GM21515 (cell line): ENCODE data around the gene RUNX2.
A peak's percentile ranks its signal among the peaks of the same experiment; 100 is the strongest.
"Not testable (repeated sequence)": the region's sequence is repeated elsewhere in the genome, so short reads cannot be mapped to it uniquely, and the experiment has no call there.

Source experiments
- ATAC-seq: cut with Tn5 transposase; IDR thresholded peaks from one replicate; pipeline ENCODE4 v1.9.1; 2021; ENCODE audit not compliant: unreplicated experiment

RUNX2 gene

DNA sequence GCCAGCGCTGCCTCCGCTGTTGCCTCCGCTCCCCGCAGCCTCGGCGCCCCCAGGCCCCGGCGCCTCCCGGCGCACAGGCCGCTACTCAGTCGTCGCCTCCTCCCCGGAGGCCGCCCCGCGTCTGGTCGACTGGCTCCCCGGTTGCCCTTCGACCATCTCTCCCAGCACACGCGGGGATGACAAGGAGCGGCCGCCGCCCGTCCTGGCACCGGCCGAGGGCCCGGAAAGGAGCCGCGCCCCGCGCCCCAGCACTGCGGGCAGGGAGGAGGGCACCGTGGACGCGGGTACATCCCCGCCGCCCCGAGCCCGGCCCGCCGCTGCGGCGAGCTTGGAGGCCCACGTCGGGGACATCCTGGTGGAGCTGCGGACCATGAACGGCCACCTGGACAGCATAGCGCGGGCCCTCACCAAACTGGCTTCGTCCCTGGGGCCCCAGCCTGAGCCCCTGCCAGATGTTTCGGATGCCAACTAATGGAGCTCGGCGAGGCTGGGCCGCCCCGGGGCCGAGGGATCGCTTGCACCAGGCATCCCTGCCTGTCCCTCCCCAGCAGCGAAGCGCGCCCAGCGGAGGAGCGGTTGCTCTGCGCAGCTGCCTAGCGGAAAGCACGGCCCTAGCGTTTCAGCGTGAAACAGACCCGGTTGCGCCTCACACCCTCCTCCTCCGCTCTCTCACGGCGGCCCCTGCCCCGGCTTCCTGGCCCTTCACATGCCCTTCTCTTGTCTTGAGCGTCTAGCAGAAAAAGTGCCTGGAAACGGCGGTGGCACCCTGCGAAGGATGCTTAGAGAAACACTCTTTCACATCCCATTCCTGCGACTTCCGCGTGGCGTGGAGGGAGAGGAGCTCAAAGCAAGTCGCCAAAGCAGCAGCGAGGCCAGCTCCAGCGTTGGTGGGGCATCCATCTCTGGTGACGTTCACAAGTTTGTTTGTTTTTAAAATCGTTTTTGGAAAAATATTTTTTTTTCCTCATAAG, 335.4 kb downstream of the RUNX2 start:
- ATAC-seq: no peak

- ATAC-seq: no peak
Observed at GRCh38 chr6:45664707-45665106, 336.6 kb downstream of the RUNX2 start.

DNA sequence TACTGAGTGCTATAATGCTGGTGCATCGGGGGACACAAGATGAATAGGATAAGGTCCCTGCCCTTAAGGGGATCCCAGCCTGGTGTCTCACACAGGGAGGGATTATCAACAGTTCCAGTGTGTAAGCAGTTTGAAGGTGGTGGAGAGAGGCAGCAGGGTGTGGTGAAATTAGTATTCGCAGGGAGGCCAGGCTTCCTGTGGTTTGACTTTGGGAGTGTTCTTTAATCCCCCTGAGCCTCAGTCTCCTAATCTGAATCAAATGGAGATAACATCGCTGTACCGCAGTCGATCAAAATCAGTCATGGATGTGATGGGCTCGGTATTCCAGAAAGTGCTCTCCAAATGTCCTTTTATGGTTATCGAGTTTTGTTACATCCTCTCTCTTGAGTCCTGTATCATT, 337.7 kb downstream of the RUNX2 start:
- ATAC-seq: no peak

DNA sequence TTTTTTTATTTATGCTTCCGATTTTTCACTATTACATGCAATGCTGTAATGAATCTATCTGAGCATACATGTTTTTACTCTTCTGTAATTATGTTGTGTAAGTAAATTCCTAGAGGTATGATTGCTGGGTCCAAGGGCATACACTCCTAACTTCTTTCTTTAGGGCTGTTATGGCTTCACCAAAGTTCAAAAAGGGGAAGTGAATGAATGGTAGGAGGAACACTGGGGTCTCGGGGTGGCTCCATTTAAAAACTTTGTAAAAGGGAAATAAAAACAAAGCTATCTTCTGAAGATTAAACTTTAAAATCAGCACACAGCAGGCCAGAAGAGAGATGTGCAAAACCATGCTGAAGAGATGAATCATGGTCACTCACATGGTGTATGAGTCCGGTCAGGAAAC, 338.7 kb downstream of the RUNX2 start:
- ATAC-seq: no peak

GRCh38 chr6:45667300-45667699, 339.2 kb downstream of the RUNX2 start:
- ATAC-seq: no peak

DNA sequence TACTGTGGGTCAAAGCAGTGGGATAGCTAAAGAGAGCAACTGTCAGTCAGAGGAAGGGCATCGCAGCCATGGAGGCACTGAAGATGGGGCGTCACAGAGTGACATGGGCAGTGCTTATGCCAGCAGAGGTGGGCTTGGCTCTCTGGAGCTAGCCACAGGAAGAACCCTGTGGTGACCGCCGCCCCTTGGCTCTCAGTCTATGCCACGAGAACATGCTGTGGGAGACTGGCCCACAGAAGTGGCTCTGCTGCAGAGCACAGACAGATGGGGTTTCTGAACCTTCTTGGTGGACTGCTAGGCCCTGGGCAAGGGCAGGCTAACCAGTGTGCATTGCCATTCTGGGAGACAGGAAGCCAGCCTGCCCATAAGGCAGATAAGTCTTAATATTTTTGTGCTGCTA, 339.6 kb downstream of the RUNX2 start:
- no peak for ATAC-seq

- ATAC-seq: no peak
Observed at GRCh38 chr6:45668705-45669104, 340.6 kb downstream of the RUNX2 start.

DNA sequence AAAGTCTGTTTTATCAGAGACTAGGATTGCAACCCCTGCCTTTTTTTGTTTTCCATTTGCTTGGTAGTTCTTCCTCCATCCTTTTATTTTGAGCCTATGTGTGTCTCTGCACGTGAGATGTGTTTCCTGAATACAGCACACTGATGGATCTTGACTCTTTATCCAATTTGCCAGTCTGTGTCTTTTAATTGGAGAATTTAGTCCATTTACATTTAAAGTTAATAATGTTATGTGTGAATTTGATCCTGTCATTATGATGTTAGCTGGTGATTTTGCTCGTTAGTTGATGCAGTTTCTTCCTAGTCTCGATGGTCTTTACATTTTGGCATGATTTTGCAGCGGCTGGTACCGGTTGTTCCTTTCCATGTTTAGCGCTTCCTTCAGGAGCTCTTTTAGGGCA, 345.0 kb downstream of the RUNX2 start:
- not testable (repeated sequence) for ATAC-seq

- ATAC-seq: not testable (repeated sequence)
Observed at GRCh38 chr6:45675166-45675565, 347.0 kb downstream of the RUNX2 start.

DNA sequence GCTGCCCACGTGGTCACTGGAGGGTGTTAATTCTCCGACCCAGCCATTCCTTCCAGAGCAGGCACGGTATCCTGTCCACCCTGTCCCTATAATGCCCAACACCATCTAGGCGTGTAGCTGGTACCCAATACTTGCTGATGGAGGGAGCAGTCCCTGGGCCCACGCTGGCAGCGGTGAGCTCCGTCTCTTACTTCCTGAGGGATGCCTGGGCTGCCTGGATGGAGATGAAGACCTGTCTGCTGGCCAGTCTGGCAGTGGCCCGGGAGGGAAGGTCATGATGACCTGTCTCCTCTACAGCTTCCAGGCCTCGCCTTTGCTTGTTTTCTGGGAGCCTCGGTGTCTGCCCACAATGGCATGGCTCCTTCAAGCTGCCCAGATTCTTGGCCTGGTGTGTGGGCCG, 347.5 kb downstream of the RUNX2 start:
- no peak for ATAC-seq

DNA sequence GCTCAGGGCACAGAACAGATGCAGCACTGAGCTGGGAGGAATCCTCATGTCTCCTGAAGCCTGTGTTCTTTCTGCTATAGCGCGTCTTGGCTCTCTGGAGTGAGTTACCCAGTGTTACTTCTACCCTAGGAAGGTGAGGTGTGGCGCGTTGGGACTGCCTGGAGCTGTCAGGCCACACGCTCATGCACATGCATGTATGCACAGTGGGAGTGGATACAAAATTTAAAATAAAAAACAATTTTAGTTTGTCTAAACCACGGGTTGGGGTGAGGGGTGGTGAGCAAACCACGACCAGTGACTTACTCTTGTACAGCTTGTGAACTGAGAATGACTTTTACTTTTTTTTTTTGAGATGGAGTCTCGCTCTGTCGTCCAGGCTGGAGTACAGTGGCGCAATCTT, 348.2 kb downstream of the RUNX2 start:
- no peak for ATAC-seq

GRCh38 chr6:45677381-45678284, 349.5 kb downstream of the RUNX2 start:
- ATAC-seq: peak; percentile 57

- no peak for ATAC-seq
Observed at GRCh38 chr6:45678285-45678607, 350.1 kb downstream of the RUNX2 start.

DNA sequence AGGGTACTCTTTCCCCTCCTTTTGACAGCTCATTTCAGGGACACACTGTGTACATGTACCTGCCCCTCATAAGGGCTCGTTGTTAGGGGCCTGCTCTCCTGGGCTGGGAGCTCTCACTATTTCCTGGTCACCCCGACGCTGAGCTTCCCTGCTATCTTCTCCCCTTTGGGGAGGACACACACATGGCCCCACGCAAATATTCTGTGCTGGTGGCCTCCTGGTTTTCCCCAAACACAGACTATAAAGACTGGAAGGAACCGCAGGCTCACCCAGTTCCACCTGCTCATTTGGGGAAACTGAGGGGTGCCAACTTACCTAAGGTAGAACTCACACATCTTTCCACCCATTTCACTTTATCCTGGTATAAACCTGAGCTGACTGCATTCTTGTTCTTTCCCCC, 351.0 kb downstream of the RUNX2 start:
- ATAC-seq: no peak

DNA sequence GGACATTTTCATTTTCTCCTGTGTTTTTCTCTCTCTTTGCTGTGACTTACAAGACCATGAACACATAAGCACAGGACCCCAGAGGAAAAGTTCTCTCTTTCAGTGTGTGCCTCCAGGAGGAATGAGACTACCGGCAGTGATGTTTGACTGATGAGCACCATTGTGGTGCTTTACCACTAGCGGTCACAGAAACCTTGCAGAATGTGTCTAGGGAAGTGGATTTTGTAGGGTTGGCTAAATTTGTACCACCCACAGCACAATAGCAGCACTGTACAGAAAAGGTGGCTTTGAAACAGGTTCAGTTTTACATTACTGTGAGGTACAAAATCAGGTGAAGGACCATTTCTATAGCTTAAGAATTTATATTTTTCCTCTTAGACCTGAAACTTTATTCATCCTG, 351.5 kb downstream of the RUNX2 start:
- no peak for ATAC-seq

DNA sequence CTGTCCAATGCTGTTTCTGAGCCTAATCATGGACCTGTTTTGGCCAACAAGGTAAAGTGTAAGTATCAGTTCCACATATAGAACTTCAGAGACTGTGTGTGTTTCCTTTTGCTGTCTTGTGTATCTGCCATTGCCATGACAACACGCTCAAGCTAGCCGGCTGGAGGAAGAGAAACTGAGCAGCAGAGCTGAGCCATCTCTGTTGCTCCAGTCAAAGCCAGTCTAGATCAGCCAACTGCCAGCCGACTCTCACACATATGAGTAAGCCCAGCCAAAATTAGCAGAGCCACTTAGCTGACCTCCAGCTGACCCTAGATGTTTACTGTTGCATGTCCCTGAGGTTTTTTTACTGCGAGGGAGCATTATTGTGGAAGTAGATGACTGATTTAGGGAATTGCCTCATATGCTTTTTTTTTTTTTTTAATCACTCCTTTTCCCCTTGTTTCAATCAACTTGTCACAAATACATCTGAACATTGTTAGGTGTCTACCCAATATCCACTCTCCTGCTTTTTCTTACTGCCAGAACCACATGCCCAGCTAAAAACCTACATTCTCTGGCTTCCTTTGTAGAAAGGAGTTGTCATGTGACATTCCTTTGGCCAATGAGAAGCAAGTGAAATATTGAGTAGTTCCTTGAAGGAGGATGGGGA, 353.9 kb downstream of the RUNX2 start:
- ATAC-seq: peak; percentile 93

GRCh38 chr6:45684476-45684875, 356.3 kb downstream of the RUNX2 start:
- no peak for ATAC-seq

- no peak for ATAC-seq
Observed at GRCh38 chr6:45685076-45685475, 356.9 kb downstream of the RUNX2 start.

DNA sequence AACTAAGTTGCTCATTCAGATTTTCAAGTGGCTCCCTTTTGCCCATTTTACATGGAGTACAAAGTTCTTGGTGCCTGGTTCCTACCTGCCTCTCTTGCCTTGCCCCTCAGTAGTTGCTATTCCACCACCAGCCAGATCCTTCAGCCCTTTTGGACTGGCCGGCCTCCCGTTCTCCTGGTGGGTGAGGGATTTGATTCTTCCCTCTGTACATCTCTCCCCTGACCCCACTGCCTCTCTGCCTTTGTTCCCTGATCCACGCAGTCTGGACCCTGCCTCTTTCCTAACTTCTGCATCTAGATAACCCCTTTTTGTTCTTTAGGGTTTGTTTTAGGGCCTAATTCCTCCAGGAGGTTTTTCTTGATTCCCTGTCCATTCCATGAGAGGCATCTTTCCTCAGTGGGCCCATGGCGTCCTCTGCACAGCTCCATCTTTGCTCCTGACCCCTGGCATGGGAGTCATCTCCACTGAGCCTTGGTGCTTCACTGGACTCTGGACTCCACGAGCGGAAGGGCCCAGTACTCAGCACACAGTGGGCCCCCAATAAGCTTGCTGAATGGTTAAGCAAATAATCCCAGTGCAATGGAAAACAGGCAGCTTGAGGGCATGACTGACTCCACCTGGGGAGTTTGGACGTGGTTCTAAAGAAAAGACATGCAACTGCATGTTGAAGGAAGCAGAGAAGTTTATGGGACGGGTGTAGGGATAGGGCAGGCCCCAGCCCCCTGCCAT, 358.9 kb downstream of the RUNX2 start:
- ATAC-seq: peak; percentile 2

GRCh38 chr6:45687570-45687969, 359.4 kb downstream of the RUNX2 start:
- peak; percentile 68 for ATAC-seq

- no peak for ATAC-seq
Observed at GRCh38 chr6:45688180-45688579, 360.1 kb downstream of the RUNX2 start.
